CD4-positive, alpha-beta memory T cell (primary cell): Measurements from ENCODE around the gene ZBTB37. TPM values are rescaled to one million over a fixed set of nuclear protein-coding genes. Genes with fewer than 3 reads are reported as not detected.

Experiments
- CTCF ChIA-PET: fragments of 350-600 bp; sonication (Branson Sonifier 250); formaldehyde crosslinking; loops from one replicate; lab custom pipeline; 2021; ENCODE audit warnings: inconsistent platforms; ENCODE audit not compliant: partially characterized antibody; lab: Charles Lee
- POLR2A ChIA-PET: fragments of 350-600 bp; sonication (Branson Sonifier 250); formaldehyde crosslinking; loops from one replicate; lab custom pipeline; 2021; ENCODE audit not compliant: partially characterized antibody; lab: Charles Lee
- DNase-seq, 5 donors: peaks; one replicate each; pipeline versions ENCODE4 v3.0.0 to v3.0.0-alpha.2; 2020 to 2022; ENCODE audit warnings: mixed read lengths in 1 of 5
- H3K27ac ChIP-seq: one replicate; pipeline ENCODE4 v1.7.0; 2013; ENCODE audit warnings: low read depth, low read length
- H3K27me3 ChIP-seq: 2 replicates; pipeline ENCODE4 v1.7.0; 2013; ENCODE audit warnings: mild to moderate bottlenecking, low read length, moderate library complexity; ENCODE audit not compliant: insufficient read depth
- H3K36me3 ChIP-seq: 2 replicates; pipeline ENCODE4 v1.7.0; 2013; ENCODE audit warnings: mild to moderate bottlenecking, low read length, moderate library complexity; ENCODE audit not compliant: insufficient read depth
- H3K4me1 ChIP-seq: 2 replicates; pipeline ENCODE4 v1.7.0; 2013; ENCODE audit warnings: mild to moderate bottlenecking, low read length, moderate library complexity; ENCODE audit not compliant: insufficient read depth
- H3K4me3 ChIP-seq, 2 donors: one replicate each; pipeline ENCODE4 v1.7.0; 2013; ENCODE audit warnings: low read length in 2 of 2, mild to moderate bottlenecking in 1 of 2
- H3K9me3 ChIP-seq, 2 donors: one replicate each; pipeline ENCODE4 v1.7.0; 2013; ENCODE audit warnings: low read length in 2 of 2, control low read depth in 1 of 2; ENCODE audit not compliant: control insufficient read depth in 1 of 2
- H3K27ac Mint-ChIP-seq, 7 donors: one replicate each; pipeline ENCODE4 v1.8.0; 2020 to 2021; ENCODE audit warnings: mixed read lengths in 7 of 7, mild to moderate bottlenecking in 6 of 7, inconsistent platforms in 3 of 7, moderate library complexity in 3 of 7
- H3K27me3 Mint-ChIP-seq, 2 donors: one replicate each; pipeline ENCODE4 v1.8.0; 2020 to 2021; ENCODE audit warnings: mixed read lengths in 2 of 2
- H3K36me3 Mint-ChIP-seq, 2 donors: one replicate each; pipeline ENCODE4 v1.8.0; 2020 to 2021; ENCODE audit warnings: mixed read lengths in 2 of 2, inconsistent platforms in 1 of 2, mild to moderate bottlenecking in 1 of 2
- H3K4me1 Mint-ChIP-seq, 4 donors: one replicate each; pipeline ENCODE4 v1.8.0; 2020 to 2021; ENCODE audit warnings: mixed read lengths in 4 of 4, mild to moderate bottlenecking in 1 of 4
- H3K4me3 Mint-ChIP-seq, 8 donors: one replicate each; pipeline ENCODE4 v1.8.0; 2020 to 2021; ENCODE audit warnings: mixed read lengths in 8 of 8, mild to moderate bottlenecking in 7 of 8, moderate library complexity in 6 of 8, inconsistent platforms in 3 of 8
- H3K9me3 Mint-ChIP-seq, 8 donors: one replicate each; pipeline ENCODE4 v1.8.0; 2020 to 2021; ENCODE audit warnings: mixed read lengths in 8 of 8, mild to moderate bottlenecking in 5 of 8, inconsistent platforms in 3 of 8, moderate library complexity in 1 of 8
- intact Hi-C: fragments of 100-400 bp; cut with micrococcal nuclease; formaldehyde crosslinking; loops from one replicate; pipeline ENCODE4 v1.15.1; 2023
- polyA plus RNA-seq, 2 donors: library from polyadenylated mRNA; unstranded; fragments of 300-500 nt; fragmentation: Illumina TruSeq; gene quantifications; one replicate each; pipeline ENCODE4 v1.2.3, GENCODE V29; 2021
- total RNA-seq, 2 experiments: library from RNA; stranded (reverse); gene quantifications; one replicate each; pipeline ENCODE4 v1.2.3, GENCODE V29; 2021

ZBTB37 gene
- total and polyA plus RNA-seq, 4 experiments from 2014 or later, result 0.95 to 26.5 (median 13.2) TPM

DNA sequence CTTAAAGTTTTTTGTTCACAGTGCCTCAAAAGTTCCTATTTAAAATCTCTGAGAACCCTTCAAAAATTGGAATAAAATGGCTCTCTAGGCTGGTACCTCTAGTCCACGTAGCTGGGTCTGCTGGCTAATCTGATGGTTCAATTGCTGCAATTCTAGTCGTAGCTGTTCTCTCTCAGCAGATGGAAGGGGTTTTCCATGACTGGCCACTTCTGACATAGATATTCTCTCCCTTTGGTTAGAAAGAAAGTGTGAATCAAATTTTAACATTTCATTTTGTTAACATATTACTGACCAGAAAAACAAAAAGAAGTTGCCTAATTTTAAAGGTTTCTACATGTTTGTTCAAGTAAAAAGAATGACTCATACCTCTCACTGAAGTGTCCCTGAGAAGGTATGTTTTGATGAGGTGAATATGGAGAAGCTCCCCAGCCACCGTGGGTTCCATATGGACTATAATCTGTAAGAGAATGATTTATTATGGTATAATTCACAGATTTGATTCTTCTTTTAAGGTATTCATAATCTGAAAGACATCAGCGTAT, 78.3 kb downstream of the ZBTB37 start:
- H3K4me1 ChIP-seq, result no peaks in the 10 kb centered on the region
- no peaks in the 10 kb centered on the region for H3K27me3 ChIP-seq
- H3K27me3 Mint-ChIP-seq, result no peaks in the 10 kb centered on the region
- intact Hi-C loops, result no loop called here
- POLR2A ChIA-PET, result no interaction called here
- no peaks in the 10 kb centered on the region for H3K9me3 Mint-ChIP-seq
- H3K4me3 Mint-ChIP-seq, result no peak overlapping the region
- no peak overlapping the region for H3K27ac ChIP-seq
- DNase-seq, result no peak
- peak overlapping the region in 2 of 7 donors; percentile 22 to 55 for H3K27ac Mint-ChIP-seq
- peaks cover 52 to 65% of the 10 kb centered on the region in 2 donors for H3K36me3 Mint-ChIP-seq
- H3K4me3 ChIP-seq, result no peak overlapping the region
- H3K4me1 Mint-ChIP-seq, result peaks cover 0 to 2% (median 0%) of the 10 kb centered on the region in 4 donors
- H3K36me3 ChIP-seq, result peaks cover 54% of the 10 kb centered on the region
- H3K9me3 ChIP-seq, result no peaks in the 10 kb centered on the region
- CTCF ChIA-PET, result interaction anchor here (0.9 kb wide), 1 partner anchor 517 kb away, joined by 3 read pairs; no protein-coding TSS in a partner anchor

GRCh38 chr1:173948594-173948993, 80.4 kb downstream of the ZBTB37 start:
- DNase-seq, result no peak
- H3K36me3 ChIP-seq, result peaks cover 49% of the 10 kb centered on the region
- intact Hi-C loops, result no loop called here
- H3K27ac ChIP-seq, result no peak overlapping the region
- H3K4me1 ChIP-seq, result no peaks in the 10 kb centered on the region
- no peak overlapping the region for H3K4me3 ChIP-seq
- H3K9me3 ChIP-seq, result no peaks in the 10 kb centered on the region
- CTCF ChIA-PET, result no interaction called here
- peak overlapping the region in 1 of 7 donors; percentile 67 for H3K27ac Mint-ChIP-seq
- peaks cover 0 to 8% (median 4%) of the 10 kb centered on the region in 4 donors for H3K4me1 Mint-ChIP-seq
- H3K27me3 ChIP-seq, result no peaks in the 10 kb centered on the region
- H3K27me3 Mint-ChIP-seq, result no peaks in the 10 kb centered on the region
- no peaks in the 10 kb centered on the region for H3K9me3 Mint-ChIP-seq
- peaks cover 39 to 60% of the 10 kb centered on the region in 2 donors for H3K36me3 Mint-ChIP-seq
- no peak overlapping the region for H3K4me3 Mint-ChIP-seq
- POLR2A ChIA-PET, result no interaction called here

Other genes with a start within 250 kb of the ZBTB37 start
- not detected for gene TEX50, start 233.0 kb upstream of the ZBTB37 start, total RNA-seq
- not detected for gene TEX50, start 233.0 kb upstream of the ZBTB37 start, polyA plus RNA-seq
- gene ANKRD45, start 198.5 kb upstream of the ZBTB37 start, total RNA-seq, result not detected
- not detected for gene ANKRD45, start 198.5 kb upstream of the ZBTB37 start, polyA plus RNA-seq
- gene KLHL20, start 153.4 kb upstream of the ZBTB37 start, total RNA-seq, result 10 to 100 TPM; 41.0 to 43.9 TPM
- gene KLHL20, start 153.4 kb upstream of the ZBTB37 start, polyA plus RNA-seq, result 10 to 100 TPM; 24.5 to 26.7 TPM
- gene DARS2, start 43.7 kb upstream of the ZBTB37 start, total RNA-seq, result 10 to 100 TPM; 13.4 to 13.5 TPM
- 1 to 10 TPM; 3.6 to 9.7 TPM for gene DARS2, start 43.7 kb upstream of the ZBTB37 start, polyA plus RNA-seq
- gene CENPL, start 43.5 kb upstream of the ZBTB37 start, total RNA-seq, result 10 to 100 TPM in 1 of 2 experiments, 1 to 10 TPM in 1; 9.0 to 10.2 TPM
- 1 to 10 TPM; 6.1 to 7.0 TPM for gene CENPL, start 43.5 kb upstream of the ZBTB37 start, polyA plus RNA-seq
- gene GAS5, start 391 bp upstream of the ZBTB37 start, total RNA-seq, result 100 to 1,000 TPM; 676 to 709 TPM
- gene GAS5, start 391 bp upstream of the ZBTB37 start, polyA plus RNA-seq, result 100 to 1,000 TPM; 312 to 395 TPM
- gene SERPINC1, start 48.9 kb downstream of the ZBTB37 start, total RNA-seq, result not detected
- not detected for gene SERPINC1, start 48.9 kb downstream of the ZBTB37 start, polyA plus RNA-seq
- gene RC3H1, start 154.0 kb downstream of the ZBTB37 start, total RNA-seq, result 10 to 100 TPM; 49.2 TPM
- 1 to 10 TPM; 2.0 to 4.8 TPM for gene RC3H1, start 154.0 kb downstream of the ZBTB37 start, polyA plus RNA-seq